CD4-positive, alpha-beta T cell treated with Interleukin-1 beta for 1 hour (primary cell): ENCODE data around the gene PTDSS2.
"Not testable (repeated sequence)": the region's sequence is repeated elsewhere in the genome, so short reads cannot be mapped to it uniquely, and the experiment has no call there.

Experiments used
- DNase-seq, 2 donors: peaks; one replicate each; pipeline ENCODE4 v3.0.0-alpha.2; 2020 to 2022

The PTDSS2 gene

GRCh38 chr11:452203-452744 is 2.2 kb downstream of the PTDSS2 start:
- DNase-seq = no peak

- no peak for DNase-seq
Observed at GRCh38 chr11:452916-453527, 2.9 kb downstream of the PTDSS2 start.

- no peak for DNase-seq
Observed at GRCh38 chr11:453564-453963, 3.5 kb downstream of the PTDSS2 start.

- no peak for DNase-seq
Observed at GRCh38 chr11:454043-454442, 4.0 kb downstream of the PTDSS2 start.

GRCh38 chr11:454801-455565 is 4.9 kb downstream of the PTDSS2 start:
- DNase-seq = no peak

GRCh38 chr11:455566-456147 is 5.6 kb downstream of the PTDSS2 start:
- no peak for DNase-seq

- peak; percentile 34 to 51 for DNase-seq
Observed at GRCh38 chr11:456533-456932, 6.5 kb downstream of the PTDSS2 start.

- peak in 1 of 2 donors; percentile 15 for DNase-seq
Observed at GRCh38 chr11:457111-457760, 7.2 kb downstream of the PTDSS2 start.

- DNase-seq = no peak
Observed at GRCh38 chr11:459511-460220, 9.6 kb downstream of the PTDSS2 start.

- no peak for DNase-seq
Observed at GRCh38 chr11:460331-461199, 10.5 kb downstream of the PTDSS2 start.

GRCh38 chr11:461626-462025 is 11.5 kb downstream of the PTDSS2 start:
- no peak for DNase-seq

GRCh38 chr11:462107-462890 is 12.2 kb downstream of the PTDSS2 start:
- DNase-seq = no peak

- DNase-seq = no peak
Observed at GRCh38 chr11:464316-464715, 14.2 kb downstream of the PTDSS2 start.

GRCh38 chr11:465896-466530 is 15.9 kb downstream of the PTDSS2 start:
- DNase-seq = no peak

- DNase-seq = no peak
Observed at GRCh38 chr11:468036-468435, 18.0 kb downstream of the PTDSS2 start.

- DNase-seq = no peak
Observed at GRCh38 chr11:468493-468892, 18.4 kb downstream of the PTDSS2 start.

- not testable (repeated sequence) for DNase-seq
Observed at GRCh38 chr11:469026-469683, 19.1 kb downstream of the PTDSS2 start.

- no peak for DNase-seq
Observed at GRCh38 chr11:469684-470560, 19.8 kb downstream of the PTDSS2 start.
